ENCODE results near the gene GCNT3. TPM values are rescaled to one million over a fixed set of nuclear protein-coding genes. Genes with fewer than 3 reads are reported as not detected.

Gene GCNT3
- total and polyA plus RNA-seq, 4 donors, result 0.63 to 3.7 (median 2.3) TPM

GRCh38 chr15:59609730-59610712, 1.6 kb upstream of the GCNT3 start:
- no peak for TF ChIP-seq CTCF (IDR thresholded peaks at IDR 0.05; ENCODE audit: control extremely low read depth, extremely low read depth)
- Histone ChIP-seq H3K9me3 (ENCODE audit: control insufficient read depth in 4 of 4, insufficient read depth in 3 of 4, low read length in 3 of 4) (no peaks in the 10 kb centered on the region), H3K9ac (ENCODE audit: insufficient read depth in 1 of 2, low read length in 2 of 2) (no peak overlapping the region), H3K4me3 (no peak overlapping the region), H3K36me3 (ENCODE audit: control insufficient read depth in 4 of 4, insufficient read depth in 4 of 4, low read length in 4 of 4) (no peaks in the 10 kb centered on the region), H3K4me1 (ENCODE audit: control insufficient read depth in 5 of 5, insufficient read depth in 5 of 5, low read length in 5 of 5) (peaks cover 0 to 4% (median 0%) of the 10 kb centered on the region in 5 donors), H3K27ac (ENCODE audit: low read depth in 1 of 2, low read length in 1 of 2) (no peak overlapping the region), H3K27me3 (ENCODE audit: control insufficient read depth in 3 of 3, insufficient read depth in 3 of 3, low read length in 2 of 3) (no peaks in the 10 kb centered on the region)
- no peak for ATAC-seq (ENCODE audit: insufficient read depth, low FRiP score)
- no peak for DNase-seq
- 80 to 83% methylated on average over 6 to 7 of the region's 7 CpGs for WGBS, 2 donors

GRCh38 chr15:59614153-59614552, 2.6 kb downstream of the GCNT3 start:
- WGBS, 2 donors, result 95% methylated on average over 7 of the region's 7 CpGs
- DNase-seq (no peak), ATAC-seq (ENCODE audit: insufficient read depth, low FRiP score) (no peak)
- Histone ChIP-seq H3K9ac (ENCODE audit: insufficient read depth in 1 of 2, low read length in 2 of 2) (no peak overlapping the region), H3K4me3 (no peak overlapping the region), H3K36me3 (ENCODE audit: control insufficient read depth in 4 of 4, insufficient read depth in 4 of 4, low read length in 4 of 4) (no peaks in the 10 kb centered on the region), H3K9me3 (ENCODE audit: control insufficient read depth in 4 of 4, insufficient read depth in 3 of 4, low read length in 3 of 4) (peaks cover 0 to 2% (median 0%) of the 10 kb centered on the region in 4 donors), H3K27me3 (ENCODE audit: control insufficient read depth in 3 of 3, insufficient read depth in 3 of 3, low read length in 2 of 3) (no peaks in the 10 kb centered on the region), H3K27ac (ENCODE audit: low read depth in 1 of 2, low read length in 1 of 2) (no peak overlapping the region), H3K4me1 (ENCODE audit: control insufficient read depth in 5 of 5, insufficient read depth in 5 of 5, low read length in 5 of 5) (peaks cover 0 to 6% (median 0%) of the 10 kb centered on the region in 5 donors)
- TF ChIP-seq CTCF (IDR thresholded peaks at IDR 0.05; ENCODE audit: control extremely low read depth, extremely low read depth), result no peak

- H3K4me1 ChIP-seq (ENCODE audit: control insufficient read depth in 5 of 5, insufficient read depth in 5 of 5, low read length in 5 of 5), result peaks cover 0 to 4% (median 0%) of the 10 kb centered on the region in 5 donors
- H3K9ac ChIP-seq (ENCODE audit: insufficient read depth in 1 of 2, low read length in 2 of 2), result no peak overlapping the region
- H3K27me3 ChIP-seq (ENCODE audit: control insufficient read depth in 3 of 3, insufficient read depth in 3 of 3, low read length in 2 of 3), result no peaks in the 10 kb centered on the region
- DNase-seq (no peak), ATAC-seq (ENCODE audit: insufficient read depth, low FRiP score) (no peak)
- no peak for TF ChIP-seq CTCF (IDR thresholded peaks at IDR 0.05; ENCODE audit: control extremely low read depth, extremely low read depth)
- no peaks in the 10 kb centered on the region for H3K36me3 ChIP-seq (ENCODE audit: control insufficient read depth in 4 of 4, insufficient read depth in 4 of 4, low read length in 4 of 4)
- H3K27ac ChIP-seq (ENCODE audit: low read depth in 1 of 2, low read length in 1 of 2), result no peak overlapping the region
- no peak overlapping the region for H3K4me3 ChIP-seq
- peaks cover 0 to 2% (median 0%) of the 10 kb centered on the region in 4 donors for H3K9me3 ChIP-seq (ENCODE audit: control insufficient read depth in 4 of 4, insufficient read depth in 3 of 4, low read length in 3 of 4)
- WGBS, 2 donors, result 92 to 95% methylated on average over 5 of the region's 5 CpGs
Measured at GRCh38 chr15:59615661-59616060, 4.1 kb downstream of the GCNT3 start.
